H1 (cell line): ENCODE results near the gene ANAPC2. TPM values are rescaled to one million over a fixed set of nuclear protein-coding genes. Genes with fewer than 3 reads are reported as not detected.

Source experiments
- CTCF ChIA-PET: fragments of 300-600 bp; sonication (Branson Sonifier 250); formaldehyde crosslinking; loops from one replicate; lab custom pipeline; 2021; ENCODE audit not compliant: partially characterized antibody; lab: Charles Lee
- POLR2A ChIA-PET: fragments of 300-600 bp; sonication (Branson Sonifier 250); formaldehyde crosslinking; loops from one replicate; lab custom pipeline; 2021; ENCODE audit warnings: inconsistent platforms; ENCODE audit not compliant: partially characterized antibody; lab: Charles Lee
- DNase-seq, 2 experiments: peaks; one replicate each; pipeline versions ENCODE4 v3.0.0 to v3.0.0-alpha.2; 2010 to 2022; ENCODE audit warnings: low spot score in 2 of 2, low read depth in 1 of 2, mixed read lengths in 1 of 2
- FAIRE-seq: peaks from 2 replicates; lab custom pipeline; 2011; peaks lifted over from hg19 to GRCh38; lab: Jason Lieb, UNC
- H2AFZ ChIP-seq: 2 replicates; pipeline ENCODE4 v1.8.1; 2012; ENCODE audit warnings: low read length, inconsistent platforms
- H2AK5ac ChIP-seq: 2 replicates; pipeline ENCODE4 v1.6.1; 2013; ENCODE audit warnings: low read depth, low read length
- H2BK120ac ChIP-seq: replicated peaks from 2 replicates; pipeline ENCODE3; 2013; ENCODE audit warnings: low read depth, low read length, inconsistent platforms
- H2BK12ac ChIP-seq: 2 replicates; pipeline ENCODE4 v1.6.1; 2013; ENCODE audit warnings: low read depth, low read length
- H2BK15ac ChIP-seq: 2 replicates; pipeline ENCODE4 v1.6.1; 2013; ENCODE audit warnings: low read length
- H2BK20ac ChIP-seq: 2 replicates; pipeline ENCODE4 v1.6.1; 2013; ENCODE audit warnings: low read length
- H2BK5ac ChIP-seq: 2 replicates; pipeline ENCODE4 v1.6.1; 2013; ENCODE audit warnings: low read depth, low read length
- H3K14ac ChIP-seq: 2 replicates; pipeline ENCODE4 v1.6.1; 2013; ENCODE audit warnings: inconsistent platforms; ENCODE audit not compliant: insufficient read length
- H3K18ac ChIP-seq: 2 replicates; pipeline ENCODE4 v1.6.1; 2013; ENCODE audit warnings: low read length; ENCODE audit errors: extremely low read depth
- H3K23ac ChIP-seq: 2 replicates; pipeline ENCODE4 v1.6.1; 2013; ENCODE audit warnings: inconsistent platforms; ENCODE audit not compliant: insufficient read length
- H3K23me2 ChIP-seq: 2 replicates; pipeline ENCODE4 v1.6.1; 2013; ENCODE audit warnings: low read depth, low read length
- H3K27ac ChIP-seq: 2 replicates; pipeline ENCODE4 v1.6.1; 2011; ENCODE audit warnings: low read depth, low read length, inconsistent platforms
- H3K27me3 ChIP-seq, 4 experiments: replicated peaks in 1 of 4; 1 replicate in 1 of 4; 2 replicates in 3 of 4; pipeline versions ENCODE4 v1.6.1 to v1.8.1; 2011 to 2013; ENCODE audit warnings: low read length in 3 of 4, mild to moderate bottlenecking in 3 of 4, inconsistent platforms in 2 of 4, mixed read lengths in 2 of 4, moderate library complexity in 1 of 4; ENCODE audit not compliant: control insufficient read depth in 3 of 4, insufficient read depth in 3 of 4; ENCODE audit errors: extremely low read depth in 1 of 4
- H3K36me3 ChIP-seq, 4 experiments: 2 replicates each; pipeline versions ENCODE4 v1.6.1 to v1.8.1; 2011 to 2013; ENCODE audit warnings: mild to moderate bottlenecking in 4 of 4, low read length in 3 of 4, moderate library complexity in 2 of 4, control low read depth in 1 of 4, inconsistent platforms in 1 of 4; ENCODE audit not compliant: insufficient read depth in 4 of 4, control insufficient read depth in 2 of 4
- H3K4ac ChIP-seq: replicated peaks from 2 replicates; pipeline ENCODE3; 2013; ENCODE audit warnings: low read length, low read depth, mixed read lengths, inconsistent platforms; ENCODE audit not compliant: insufficient read length
- H3K4me1 ChIP-seq, 4 experiments: replicated peaks in 1 of 4; 1 replicate in 1 of 4; 2 replicates in 3 of 4; pipeline versions ENCODE4 v1.6.1 to v1.8.1; 2011 to 2013; ENCODE audit warnings: low read length in 3 of 4, inconsistent platforms in 2 of 4, mixed read lengths in 1 of 4; ENCODE audit not compliant: insufficient read depth in 4 of 4, control insufficient read depth in 3 of 4
- H3K4me2 ChIP-seq, 2 experiments: 2 replicates each; pipeline versions ENCODE4 v1.6.1 to v1.8.1; 2011 to 2013; ENCODE audit warnings: low read depth in 2 of 2, low read length in 2 of 2, control low read depth in 1 of 2, inconsistent platforms in 1 of 2, mild to moderate bottlenecking in 1 of 2; ENCODE audit not compliant: insufficient read depth in 1 of 2
- H3K4me3 ChIP-seq, 4 experiments: fragments of 200-600, 300-600 bp in 1 of 4; sonication (generic), shearing (Covaris generic), sonication (Bioruptor Twin) in 1 of 4; 2 replicates each; pipeline versions ENCODE4 v1.5.1 to v1.8.1; 2011 to 2016; ENCODE audit warnings: low read length in 4 of 4, low read depth in 3 of 4, control low read depth in 2 of 4, inconsistent platforms in 2 of 4, mild to moderate bottlenecking in 2 of 4, mixed read lengths in 1 of 4, moderate library complexity in 1 of 4; ENCODE audit not compliant: insufficient read depth in 2 of 4; ENCODE audit errors: extremely low read depth in 1 of 4
- H3K56ac ChIP-seq: replicated peaks from 2 replicates; pipeline ENCODE3; 2013; ENCODE audit warnings: low read depth, mild to moderate bottlenecking, mixed read lengths, low read length, inconsistent platforms; ENCODE audit not compliant: insufficient read length
- H3K79me1 ChIP-seq: 2 replicates; pipeline ENCODE4 v1.6.1; 2013; ENCODE audit warnings: low read depth, low read length, control low read depth
- H3K79me2 ChIP-seq, 2 experiments: 2 replicates each; pipeline versions ENCODE4 v1.6.1 to v1.8.1; 2012 to 2013; ENCODE audit warnings: low read length in 2 of 2, mild to moderate bottlenecking in 2 of 2, inconsistent platforms in 1 of 2; ENCODE audit not compliant: insufficient read depth in 2 of 2, control insufficient read depth in 1 of 2
- H3K9ac ChIP-seq, 4 experiments: replicated peaks in 1 of 4; 1 replicate in 1 of 4; 2 replicates in 3 of 4; pipeline versions ENCODE4 v1.6.1 to v1.8.1; 2011 to 2013; ENCODE audit warnings: low read depth in 3 of 4, low read length in 3 of 4, control low read depth in 2 of 4, mild to moderate bottlenecking in 2 of 4, moderate library complexity in 2 of 4, inconsistent platforms in 1 of 4; ENCODE audit errors: extremely low read depth in 1 of 4
- H3K9me3 ChIP-seq, 2 experiments: 2 replicates each; pipeline versions ENCODE4 v1.6.1 to v1.8.1; 2012 to 2013; ENCODE audit warnings: mild to moderate bottlenecking in 2 of 2, moderate library complexity in 2 of 2, control low read depth in 1 of 2, inconsistent platforms in 1 of 2, low read depth in 1 of 2, low read length in 1 of 2, mixed read lengths in 1 of 2; ENCODE audit not compliant: insufficient read depth in 2 of 2
- H4K20me1 ChIP-seq, 2 experiments: replicated peaks in 1 of 2; 2 replicates each; pipeline versions ENCODE3 to v1.8.1; 2011 to 2013; ENCODE audit warnings: inconsistent platforms in 2 of 2, low read length in 2 of 2, mild to moderate bottlenecking in 1 of 2; ENCODE audit not compliant: insufficient read depth in 2 of 2, control insufficient read depth in 1 of 2
- H4K5ac ChIP-seq: 2 replicates; pipeline ENCODE4 v1.6.1; 2013; ENCODE audit warnings: low read length, low read depth, mixed read lengths, inconsistent platforms; ENCODE audit not compliant: insufficient read length
- H4K8ac ChIP-seq: 2 replicates; pipeline ENCODE4 v1.8.0; 2013; ENCODE audit warnings: mild to moderate bottlenecking, moderate library complexity, low read length, inconsistent platforms; ENCODE audit not compliant: insufficient read depth; ENCODE audit errors: extremely low read depth
- H4K91ac ChIP-seq: replicated peaks from 2 replicates; pipeline ENCODE3; 2013; ENCODE audit warnings: low read length, mixed read lengths, inconsistent platforms; ENCODE audit not compliant: insufficient read length
- CHD2 ChIP-seq: IDR thresholded peaks from 2 replicates; pipeline ENCODE4 v1.6.1; 2012; ENCODE audit warnings: low read length, improper control_type of control experiment
- CREB1 ChIP-seq: IDR thresholded peaks from 2 replicates; pipeline ENCODE4 v1.6.1; 2012; ENCODE audit warnings: inconsistent platforms
- EP300 ChIP-seq, 2 experiments: IDR thresholded peaks; 1 replicate in 1 of 2; 2 replicates in 1 of 2; pipeline ENCODE4 v1.6.1; 2011 to 2012; ENCODE audit warnings: low read depth in 2 of 2, low read length in 2 of 2, mild to moderate bottlenecking in 2 of 2, borderline replicate concordance in 1 of 2, inconsistent platforms in 1 of 2, moderate library complexity in 1 of 2
- JUN ChIP-seq: IDR thresholded peaks from 2 replicates; pipeline ENCODE4 v1.6.1; 2011; ENCODE audit warnings: low read depth, mild to moderate bottlenecking, improper control_type of control experiment, low read length
- JUND ChIP-seq: IDR thresholded peaks from 2 replicates; pipeline ENCODE4 v1.6.1; 2011; ENCODE audit warnings: mild to moderate bottlenecking, improper control_type of control experiment, low read length
- POLR2AphosphoS5 ChIP-seq: IDR thresholded peaks from 2 replicates; pipeline ENCODE4 v1.6.1; 2011; ENCODE audit warnings: low read depth, low read length
- RNF2 ChIP-seq: fragments of 200-900, 300-1000 bp; sonication (generic); IDR thresholded peaks from 2 replicates; pipeline ENCODE4 v1.7.1; 2016; ENCODE audit warnings: borderline replicate concordance, low read depth, mild to moderate bottlenecking, antibody characterized with exemption, low read length; ENCODE audit not compliant: poor library complexity, severe bottlenecking; ENCODE audit errors: missing control alignments
- RXRA ChIP-seq: IDR thresholded peaks from 2 replicates; pipeline ENCODE4 v1.6.1; 2011; ENCODE audit warnings: low read depth, mild to moderate bottlenecking, low read length, moderate library complexity; ENCODE audit not compliant: insufficient read depth
- SIX5 ChIP-seq: IDR thresholded peaks from 2 replicates; pipeline ENCODE4 v1.6.1; 2011; ENCODE audit warnings: mild to moderate bottlenecking, low read depth, low read length
- YY1 ChIP-seq: IDR thresholded peaks from 2 replicates; pipeline ENCODE4 v1.6.1; 2011; ENCODE audit warnings: low read depth, mild to moderate bottlenecking, low read length
- WGBS, 2 experiments: shearing (Covaris generic) in 1 of 2; methylation state at CpG; one replicate each; pipeline versions ENCODE4 v1.1.6 to v1.1.7; 2013 to 2015; ENCODE audit warnings: low lambda C conversion rate in 2 of 2, mixed read lengths in 2 of 2, inconsistent platforms in 1 of 2, low coverage in 1 of 2, missing lambda C conversion rate in 1 of 2; ENCODE audit not compliant: insufficient replicate concordance in 2 of 2, insufficient coverage in 1 of 2, insufficient read length in 1 of 2; ENCODE audit errors: extremely low coverage in 1 of 2, missing lambda C conversion rate in 1 of 2; 5-methylcytosine and 5-hydroxymethylcytosine counted together
- polyA plus RNA-seq, 7 experiments: library from polyadenylated mRNA; depleted of rRNA in 3 of 7; stranded (reverse) in 5 of 7; unstranded in 2 of 7; fragments of >200 nt in 5 of 7; fragments of 200-250 nt in 2 of 7; gene quantifications; 1 replicate in 5 of 7; 2 replicates in 1 of 7; 4 replicates in 1 of 7; pipeline versions ENCODE4 v1.2.1 to v1.2.3, GENCODE V29; 2011 to 2013; ENCODE audit warnings: missing spikeins in 2 of 7, mixed read lengths in 2 of 7
- total RNA-seq: library from RNA; stranded (reverse); fragmentation: NEBNext Ultra II Directional; extraction: Animal tissue kit (Norgen Biotek cat#: 25700); gene quantifications from 2 replicates; pipeline ENCODE4 v1.2.1, GENCODE V29; 2021
- TF ChIP-seq, protein P1 (sequence below), 3 experiments: IDR thresholded peaks; 1 replicate in 2 of 3; 2 replicates in 1 of 3; pipeline versions ENCODE4 v1.5.1 to v1.6.1; 2011; ENCODE audit warnings: low read length in 3 of 3, mild to moderate bottlenecking in 3 of 3, inconsistent platforms in 2 of 3, low read depth in 1 of 3, moderate library complexity in 1 of 3; ENCODE audit not compliant: insufficient read depth in 1 of 3; ENCODE audit errors: control extremely low read depth in 1 of 3

ANAPC2 gene
- total and polyA plus RNA-seq, 2 of the 8 experiments (the other 6 are each of a cell fraction or from before 2014, with no cell fraction given) = 30.2 to 37.7 TPM

GRCh38 chr9:137232510-137232909 lies 44.1 kb upstream of the ANAPC2 start:
- no peak overlapping the region for H2AK5ac ChIP-seq
- CTCF ChIA-PET = interaction anchor here (0.6 to 20.2 kb wide), 2 partner anchors 40 to 114 kb away, joined by 3 to 204 read pairs; partner anchors contain the start of genes ANAPC2 and SSNA1
- no peak for TF ChIP-seq JUN
- TF ChIP-seq EP300 (IDR thresholded peaks at IDR 0.05; ENCODE audit: borderline replicate concordance in 1 of 2, low read depth in 2 of 2, low read length in 2 of 2) = no peak
- TF ChIP-seq SIX5 = no peak
- no peak for TF ChIP-seq CREB1
- TF ChIP-seq JUND = no peak
- no peak for TF ChIP-seq CHD2
- TF ChIP-seq RNF2 = no peak
- TF ChIP-seq, protein P1, sequence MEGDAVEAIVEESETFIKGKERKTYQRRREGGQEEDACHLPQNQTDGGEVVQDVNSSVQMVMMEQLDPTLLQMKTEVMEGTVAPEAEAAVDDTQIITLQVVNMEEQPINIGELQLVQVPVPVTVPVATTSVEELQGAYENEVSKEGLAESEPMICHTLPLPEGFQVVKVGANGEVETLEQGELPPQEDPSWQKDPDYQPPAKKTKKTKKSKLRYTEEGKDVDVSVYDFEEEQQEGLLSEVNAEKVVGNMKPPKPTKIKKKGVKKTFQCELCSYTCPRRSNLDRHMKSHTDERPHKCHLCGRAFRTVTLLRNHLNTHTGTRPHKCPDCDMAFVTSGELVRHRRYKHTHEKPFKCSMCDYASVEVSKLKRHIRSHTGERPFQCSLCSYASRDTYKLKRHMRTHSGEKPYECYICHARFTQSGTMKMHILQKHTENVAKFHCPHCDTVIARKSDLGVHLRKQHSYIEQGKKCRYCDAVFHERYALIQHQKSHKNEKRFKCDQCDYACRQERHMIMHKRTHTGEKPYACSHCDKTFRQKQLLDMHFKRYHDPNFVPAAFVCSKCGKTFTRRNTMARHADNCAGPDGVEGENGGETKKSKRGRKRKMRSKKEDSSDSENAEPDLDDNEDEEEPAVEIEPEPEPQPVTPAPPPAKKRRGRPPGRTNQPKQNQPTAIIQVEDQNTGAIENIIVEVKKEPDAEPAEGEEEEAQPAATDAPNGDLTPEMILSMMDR (IDR thresholded peaks at IDR 0.05; ENCODE audit: control extremely low read depth in 1 of 3, insufficient read depth in 1 of 3, low read depth in 1 of 3, low read length in 3 of 3) = no peak
- no peak for TF ChIP-seq POLR2AphosphoS5
- TF ChIP-seq YY1 = no peak
- no peak for TF ChIP-seq RXRA

More at GRCh38 chr9:137232510-137232909, 44.1 kb upstream of the ANAPC2 start:
- DNase-seq = no peak
- Histone ChIP-seq H3K4me2 (no peak overlapping the region), H2BK5ac (no peak overlapping the region), H3K18ac (no peak overlapping the region), H3K4me3 (no peak overlapping the region), H4K5ac (no peak overlapping the region), H4K20me1 (peaks cover 0 to 1% of the 10 kb centered on the region in 2 experiments), H3K79me2 (no peaks in the 10 kb centered on the region), H3K23ac (no peak overlapping the region), H3K4me1 (peaks cover 0 to 19% (median 10%) of the 10 kb centered on the region in 4 experiments; a peak in 6 of 7 replicates), H3K23me2 (no peaks in the 10 kb centered on the region), H4K91ac (no peak overlapping the region), H3K79me1 (no peaks in the 10 kb centered on the region), H3K27me3 (no peaks in the 10 kb centered on the region; a peak in 1 of 7 replicates), H2BK20ac (no peak overlapping the region), H2BK15ac (no peak overlapping the region), H4K8ac (no peak overlapping the region), H3K36me3 (no peaks in the 10 kb centered on the region), H3K9me3 (no peaks in the 10 kb centered on the region), H3K9ac (no peak overlapping the region), H3K27ac (no peak overlapping the region), H2AFZ (no peak overlapping the region), H2BK120ac (no peak overlapping the region), H3K56ac (no peak overlapping the region), H3K4ac (no peak overlapping the region), H3K14ac (no peak overlapping the region), H2BK12ac (no peak overlapping the region)
- WGBS, 2 experiments = 93% methylated on average over 24 of the region's 24 CpGs; no CpG with 5 or more reads in 1 of the 2 experiments
- POLR2A ChIA-PET = interaction anchor here (0.6 to 69.9 kb wide), 3 partner anchors 10 to 533 kb away, joined by 3 to 1462 read pairs (median 3); partner anchors contain the start of genes NELFB, STPG3, TOR4A and TUBB4B
- no peak for FAIRE-seq
